Measurements from ENCODE around the gene TTLL6. TPM values are rescaled to one million over a fixed set of nuclear protein-coding genes. Genes with fewer than 3 reads are reported as not detected.

TTLL6 gene
- total and polyA plus RNA-seq, 2 of the 8 experiments (the other 6 are each of a cell fraction or from before 2014, with no cell fraction given) = 2.6 to 4.3 TPM

DNA sequence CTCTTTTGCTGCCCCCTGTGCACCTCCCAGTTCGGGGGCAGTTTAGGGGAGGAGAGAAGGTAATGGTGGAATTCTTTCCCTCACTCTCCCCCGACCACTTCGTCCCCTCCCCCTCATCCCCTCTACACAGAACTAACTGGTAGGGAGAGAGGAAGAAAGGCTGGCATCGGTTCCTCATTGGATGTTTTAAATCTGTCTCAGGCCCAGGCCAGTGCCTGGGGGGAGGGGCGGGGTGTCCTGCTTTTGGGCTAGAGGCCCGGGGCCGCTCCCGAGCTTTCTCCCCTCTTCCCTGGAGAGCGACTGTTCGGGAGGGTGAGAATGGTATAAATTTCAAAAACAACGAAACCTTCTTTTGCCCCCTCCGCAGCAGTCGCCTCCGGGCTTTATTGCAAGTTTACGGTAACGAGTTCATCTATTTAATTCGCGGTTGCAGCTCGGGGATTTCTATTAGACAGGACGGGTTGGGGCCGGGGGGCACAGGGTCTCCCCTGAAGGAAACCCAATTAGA lies 94.1 kb downstream of the TTLL6 start, which contains the start of gene PRAC2:
Gene PRAC2 (plus strand): TSS at position 271 of the 508 bp plus-strand sequence. CDS start 1,226 bp downstream, outside the sequence.
- Histone ChIP-seq H2BK5ac (ENCODE audit: low read depth, low read length) (no peak within 1 kb of the TSS), H2BK12ac (ENCODE audit: low read depth, low read length) (peak within 1 kb of the TSS; percentile 90), H3K4me3 (ENCODE audit: extremely low read depth in 1 of 4, insufficient read depth in 2 of 4, low read depth in 3 of 4, low read length in 4 of 4) (peak within 1 kb of the TSS in 3 of 4 experiments; percentile 5 to 50 (median 26); a peak in 4 of 8 replicates), H4K91ac (replicated peaks; ENCODE audit: insufficient read length, low read length) (no peak within 1 kb of the TSS), H3K14ac (ENCODE audit: insufficient read length) (no peak within 1 kb of the TSS), H3K9me3 (ENCODE audit: insufficient read depth in 2 of 2, low read depth in 1 of 2, low read length in 1 of 2) (no peaks in the 10 kb centered on the region), H2AFZ (ENCODE audit: low read length) (no peak within 1 kb of the TSS), H4K20me1 (replicated peaks in 1 of 2; ENCODE audit: control insufficient read depth in 1 of 2, insufficient read depth in 2 of 2, low read length in 2 of 2) (peaks cover 28 to 43% of the 10 kb centered on the region in 2 experiments), H3K79me1 (ENCODE audit: low read depth, low read length) (no peaks in the 10 kb centered on the region; the same call in 1 of the 2 replicates), H4K8ac (ENCODE audit: extremely low read depth, insufficient read depth, low read length) (no peak within 1 kb of the TSS), H3K4ac (replicated peaks; ENCODE audit: insufficient read length, low read depth, low read length) (no peak within 1 kb of the TSS), H4K5ac (ENCODE audit: insufficient read length, low read depth, low read length) (no peak within 1 kb of the TSS), H2BK120ac (replicated peaks; ENCODE audit: low read depth, low read length) (no peak within 1 kb of the TSS), H3K23ac (ENCODE audit: insufficient read length) (no peak within 1 kb of the TSS), H3K4me1 (replicated peaks in 1 of 4; ENCODE audit: control insufficient read depth in 3 of 4, insufficient read depth in 4 of 4, low read length in 3 of 4) (peaks cover 11 to 39% (median 21%) of the 10 kb centered on the region in 4 experiments; a peak in 6 of 7 replicates), H3K79me2 (ENCODE audit: control insufficient read depth in 1 of 2, insufficient read depth in 2 of 2, low read length in 2 of 2) (no peaks in the 10 kb centered on the region), H3K56ac (replicated peaks; ENCODE audit: insufficient read length, low read depth, low read length) (no peak within 1 kb of the TSS), H3K36me3 (ENCODE audit: control insufficient read depth in 2 of 4, insufficient read depth in 4 of 4, low read length in 3 of 4) (no peaks in the 10 kb centered on the region; a peak in 1 of 8 replicates), H2AK5ac (ENCODE audit: low read depth, low read length) (peak within 1 kb of the TSS; percentile 34; the same call in 1 of the 2 replicates), H3K4me2 (ENCODE audit: insufficient read depth in 1 of 2, low read depth in 2 of 2, low read length in 2 of 2) (peak within 1 kb of the TSS; percentile 54 to 56), H2BK20ac (ENCODE audit: low read length) (peak within 1 kb of the TSS; percentile 72; the same call in 1 of the 2 replicates), H3K27me3 (replicated peaks in 1 of 4; ENCODE audit: control insufficient read depth in 3 of 4, extremely low read depth in 1 of 4, insufficient read depth in 3 of 4, low read length in 3 of 4) (peaks cover 98 to 100% (median 99%) of the 10 kb centered on the region in 4 experiments), H3K9ac (replicated peaks in 1 of 4; ENCODE audit: extremely low read depth in 1 of 4, low read depth in 3 of 4, low read length in 3 of 4) (no peak within 1 kb of the TSS), H3K23me2 (ENCODE audit: low read depth, low read length) (peaks cover 7% of the 10 kb centered on the region; the same call in 1 of the 2 replicates), H3K18ac (ENCODE audit: extremely low read depth, low read length) (peak within 1 kb of the TSS; percentile 38; the same call in 1 of the 2 replicates), H3K27ac (ENCODE audit: low read depth, low read length) (no peak within 1 kb of the TSS), H2BK15ac (ENCODE audit: low read length) (no peak within 1 kb of the TSS)
- POLR2A ChIA-PET (ENCODE audit: partially characterized antibody) = interaction anchor here (0.8 to 1.8 kb wide), 2 partner anchors 17 to 29 kb away, joined by 3 to 6 read pairs; no protein-coding TSS in a partner anchor
- DNase-seq (ENCODE audit: low read depth in 1 of 2, low spot score in 2 of 2) (peak in 1 of 2 experiments; percentile 77), FAIRE-seq (no peak)
- 5% methylated on average over 18 of the region's 21 CpGs; no CpG with 5 or more reads in 1 of the 2 experiments for WGBS, 2 experiments (ENCODE audit: extremely low coverage in 1 of 2, insufficient coverage in 1 of 2, insufficient read length in 1 of 2, insufficient replicate concordance in 2 of 2, low coverage in 1 of 2, low lambda C conversion rate in 2 of 2, missing lambda C conversion rate in 1 of 2)
- CTCF ChIA-PET (ENCODE audit: partially characterized antibody) = interaction anchor here (0.9 to 13.5 kb wide), 32 partner anchors 8 to 162 kb away, joined by 3 to 147 read pairs (median 15); no protein-coding TSS in a partner anchor
- 0 out of 2 replicates have a peak, but pooled peaks have one; percentile 36 for TF ChIP-seq SP1 (IDR thresholded peaks at IDR 0.05; ENCODE audit: low read depth, low read length)
